Stimulated activated naive CD8-positive, alpha-beta T cell treated with anti-CD3 and anti-CD28 coated beads, Interleukin-15, amount 100 ng/mL, for 72 hours (primary cell): ENCODE data around the gene TEX53.
A peak's percentile ranks its signal among the peaks of the same experiment; 100 is the strongest.

Source experiments
- ATAC-seq: fragments of 150-1000 bp; cut with Tn5 transposase; 2 replicates; pipeline ENCODE4 v1.10.0; 2021; ENCODE audit warnings: mild to moderate bottlenecking, moderate library complexity
- DNase-seq, 2 donors: peaks; one replicate each; pipeline ENCODE4 v3.0.0; 2021 to 2022
- H3K27ac Mint-ChIP-seq, 2 donors: one replicate each; pipeline ENCODE4 v1.8.0; 2022; ENCODE audit warnings: mild to moderate bottlenecking in 2 of 2, mixed read lengths in 2 of 2, moderate library complexity in 2 of 2
- H3K27me3 Mint-ChIP-seq: one replicate; pipeline ENCODE4 v1.8.0; 2022; ENCODE audit warnings: mixed read lengths
- H3K4me1 Mint-ChIP-seq: one replicate; pipeline ENCODE4 v1.8.0; 2022; ENCODE audit warnings: mild to moderate bottlenecking, mixed read lengths
- H3K4me3 Mint-ChIP-seq, 2 donors: one replicate each; pipeline ENCODE4 v1.8.0; 2022; ENCODE audit warnings: mild to moderate bottlenecking in 2 of 2, mixed read lengths in 2 of 2, moderate library complexity in 1 of 2
- H3K9me3 Mint-ChIP-seq, 2 donors: one replicate each; pipeline ENCODE4 v1.8.0; 2022; ENCODE audit warnings: mixed read lengths in 2 of 2

TEX53 gene

DNA sequence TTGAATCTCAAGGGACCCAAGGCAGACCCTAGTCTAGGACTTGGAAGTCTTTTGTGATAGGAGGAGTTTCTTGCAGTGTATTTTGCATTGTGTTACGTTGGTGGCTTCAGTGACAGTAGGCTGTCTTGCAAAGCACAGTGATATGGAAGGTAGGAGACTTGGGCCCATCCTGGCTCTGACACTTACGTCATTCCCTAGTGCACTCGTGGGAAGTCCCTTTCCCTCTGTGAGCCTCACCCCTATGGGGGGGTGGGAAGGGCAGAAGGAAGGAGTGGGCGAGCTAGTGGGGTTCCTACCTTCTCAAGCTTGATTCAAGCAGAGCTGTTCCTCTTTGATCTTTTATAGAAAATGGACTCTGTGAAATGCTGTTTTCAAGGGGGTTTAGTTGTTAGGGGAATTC is 9.2 kb upstream of the TEX53 start:
- Mint-ChIP-seq H3K27ac (no peak overlapping the region), H3K4me1 (peaks cover 27% of the 10 kb centered on the region), H3K4me3 (no peak overlapping the region), H3K9me3 (peaks cover 0 to 7% of the 10 kb centered on the region in 2 donors), H3K27me3 (no peaks in the 10 kb centered on the region)
- DNase-seq = no peak
- peak; percentile 42 for ATAC-seq

DNA sequence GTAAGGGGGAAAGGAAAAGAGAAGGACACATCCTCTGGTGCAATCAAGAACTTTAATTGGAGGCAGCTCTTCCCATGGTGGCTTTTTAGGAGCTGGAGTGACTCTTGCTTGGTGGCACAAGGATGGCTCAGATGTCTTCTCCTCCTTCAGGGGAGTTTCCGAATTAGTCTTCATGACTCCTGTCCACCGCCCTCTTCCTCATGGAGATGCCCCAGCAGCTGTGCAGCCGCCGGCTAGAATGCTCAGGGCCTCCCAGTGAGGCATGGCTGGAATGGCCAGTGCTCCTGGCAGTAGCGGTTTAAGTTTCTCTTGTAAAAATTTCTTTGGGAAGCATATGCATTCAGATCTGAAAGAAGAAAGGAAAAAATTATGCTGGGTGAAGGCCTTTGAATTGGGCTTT is 8.8 kb upstream of the TEX53 start:
- Mint-ChIP-seq H3K4me3 (no peak overlapping the region), H3K27ac (peak overlapping the region in 1 of 2 donors; percentile 83), H3K9me3 (peaks cover 0 to 7% of the 10 kb centered on the region in 2 donors), H3K27me3 (no peaks in the 10 kb centered on the region), H3K4me1 (peaks cover 27% of the 10 kb centered on the region)
- ATAC-seq = no peak
- no peak for DNase-seq

DNA sequence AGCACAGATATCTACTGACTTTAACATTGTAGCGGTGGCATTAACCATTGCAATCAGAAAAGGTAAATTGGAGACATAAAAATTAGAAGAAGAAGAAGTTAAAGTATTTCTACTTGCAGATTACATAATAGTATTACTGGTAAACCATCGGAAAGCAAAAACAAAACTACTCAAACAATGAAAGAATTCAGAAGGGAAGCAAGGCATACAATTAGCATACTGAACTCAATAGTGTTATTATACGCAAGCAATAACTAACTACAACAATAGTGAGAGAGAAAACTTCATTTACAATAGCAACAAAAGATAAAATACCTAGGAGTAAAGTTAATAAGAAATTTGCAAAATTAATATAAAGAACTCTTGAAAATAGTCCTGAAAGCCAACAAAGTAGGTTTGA is 6.6 kb upstream of the TEX53 start:
- ATAC-seq (no peak), DNase-seq (no peak)
- no peaks in the 10 kb centered on the region for H3K27me3 Mint-ChIP-seq
- no peak overlapping the region for H3K4me3 Mint-ChIP-seq
- H3K4me1 Mint-ChIP-seq = peaks cover 27% of the 10 kb centered on the region
- H3K27ac Mint-ChIP-seq = no peak overlapping the region
- no peaks in the 10 kb centered on the region for H3K9me3 Mint-ChIP-seq

DNA sequence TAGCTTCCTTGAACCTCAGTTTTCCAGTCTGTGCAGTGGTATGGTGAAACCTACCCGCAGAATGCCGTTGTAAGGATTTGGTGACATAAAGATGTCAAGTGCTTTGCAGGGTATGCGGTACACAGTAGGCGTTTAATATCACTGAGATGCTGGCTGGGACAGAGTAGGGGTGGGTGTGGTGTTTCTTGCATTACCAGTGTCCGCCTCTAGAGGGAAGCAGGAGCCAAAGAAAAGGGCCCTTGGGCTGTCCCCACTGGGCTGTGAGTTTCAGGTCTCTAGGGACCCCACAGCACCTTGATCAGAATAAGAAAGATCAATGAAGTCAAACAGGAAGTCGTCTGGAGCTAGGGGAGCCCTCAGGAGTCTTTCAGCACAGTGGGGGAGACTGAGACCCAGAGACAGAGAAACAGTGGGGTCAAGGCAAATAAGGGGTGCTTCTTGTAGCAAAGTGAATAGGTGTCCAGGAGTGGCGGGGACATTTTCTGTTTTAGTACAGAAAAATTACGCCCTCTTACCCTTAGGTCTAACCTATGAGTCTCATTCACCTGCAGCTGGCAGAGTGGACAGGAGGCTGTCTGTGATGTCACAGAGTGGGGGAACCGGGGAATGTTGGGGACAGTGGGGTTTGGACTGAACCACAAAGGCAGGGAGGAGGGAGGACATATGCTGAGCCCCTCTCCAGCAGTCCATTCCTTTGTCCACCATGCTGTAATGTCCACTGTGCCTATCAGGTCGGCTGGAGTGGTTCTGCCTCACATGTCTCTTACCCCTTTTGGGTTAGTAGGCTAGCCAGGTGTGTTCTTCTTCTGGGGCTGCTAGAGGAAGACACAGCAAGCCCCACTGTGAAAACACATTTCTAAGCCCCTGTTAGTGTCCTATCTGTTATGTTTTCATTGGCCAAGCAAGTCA is 4.7 kb upstream of the TEX53 start:
- Mint-ChIP-seq H3K9me3 (no peaks in the 10 kb centered on the region), H3K4me1 (peaks cover 20% of the 10 kb centered on the region), H3K27ac (no peak overlapping the region), H3K27me3 (no peaks in the 10 kb centered on the region), H3K4me3 (no peak overlapping the region)
- ATAC-seq (peak; percentile 93), DNase-seq (peak; percentile 69 to 76)

DNA sequence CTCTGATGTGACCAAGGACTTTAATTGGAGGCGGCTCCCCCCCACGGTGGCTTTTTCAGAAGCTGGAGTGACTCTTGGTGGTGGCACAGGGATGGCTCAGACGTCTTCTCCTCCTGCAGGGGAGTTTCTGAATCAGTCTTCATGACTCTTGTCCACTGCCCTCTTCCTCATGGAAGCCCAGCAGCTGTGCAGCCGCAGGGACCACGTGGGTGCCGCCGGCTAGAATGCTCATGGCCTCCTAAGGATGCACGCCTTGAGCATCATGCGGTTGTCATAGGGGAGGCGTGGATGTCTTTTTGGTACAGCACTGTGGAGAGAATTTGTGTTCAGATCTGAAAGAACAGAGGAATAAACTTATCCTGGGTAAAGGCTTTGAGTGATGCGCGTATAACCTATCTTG is 1.3 kb downstream of the TEX53 start:
- Mint-ChIP-seq H3K27me3 (no peaks in the 10 kb centered on the region), H3K27ac (no peak overlapping the region), H3K4me3 (no peak overlapping the region), H3K4me1 (peaks cover 23% of the 10 kb centered on the region), H3K9me3 (no peaks in the 10 kb centered on the region)
- ATAC-seq (no peak), DNase-seq (no peak)

DNA sequence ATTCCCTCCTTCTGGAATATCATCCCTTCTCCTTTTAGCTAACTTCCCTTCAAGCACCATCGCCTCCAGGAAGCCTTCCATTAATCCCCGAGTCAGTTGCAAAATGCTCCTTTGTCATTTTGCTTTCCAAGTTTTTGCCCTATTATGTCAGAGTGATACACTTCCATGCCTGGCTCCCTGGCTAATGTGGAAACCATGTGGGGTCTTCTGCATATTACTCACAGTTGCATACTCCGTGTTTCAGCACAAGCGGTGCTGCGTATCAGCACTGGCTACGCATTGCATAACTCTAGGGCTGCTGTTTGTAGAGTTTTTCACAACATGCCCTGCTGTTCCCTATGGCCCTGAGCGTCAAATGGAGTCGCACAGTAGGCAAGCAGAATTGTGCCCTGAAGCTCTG is 1.9 kb downstream of the TEX53 start:
- no peak overlapping the region for H3K4me3 Mint-ChIP-seq
- H3K9me3 Mint-ChIP-seq = no peaks in the 10 kb centered on the region
- H3K27ac Mint-ChIP-seq = no peak overlapping the region
- DNase-seq (no peak), ATAC-seq (no peak)
- H3K4me1 Mint-ChIP-seq = peaks cover 23% of the 10 kb centered on the region
- H3K27me3 Mint-ChIP-seq = no peaks in the 10 kb centered on the region

DNA sequence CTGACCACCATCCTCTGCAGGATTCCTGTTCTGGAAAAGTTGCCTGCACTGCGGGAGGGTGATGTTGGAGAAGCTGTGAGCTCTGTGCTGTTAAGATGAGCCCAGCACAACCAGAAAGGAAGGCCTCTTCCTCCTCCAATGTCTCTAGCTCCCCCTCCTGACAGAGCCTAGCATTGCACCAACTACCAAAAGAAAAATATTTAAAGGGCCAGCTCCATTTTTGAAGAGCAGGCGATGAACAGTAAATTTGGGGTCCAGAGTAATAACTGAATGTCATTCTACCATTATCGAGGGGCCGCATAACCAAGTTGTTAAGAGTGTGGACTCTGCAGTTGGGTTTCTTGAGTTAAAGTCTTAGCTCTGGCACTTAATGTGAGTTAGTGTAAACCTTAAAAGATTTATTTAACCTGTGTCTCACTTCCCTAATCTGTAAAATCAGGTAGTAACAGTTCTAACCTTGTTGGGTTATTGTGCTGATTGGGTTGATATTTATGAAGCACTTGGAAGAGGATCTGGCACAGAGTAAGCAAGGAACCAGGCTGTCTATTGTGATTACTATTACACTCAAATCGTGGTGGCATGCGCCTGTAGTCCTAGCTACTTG is 3.9 kb downstream of the TEX53 start:
- ATAC-seq = peak; percentile 83
- peak; percentile 77 to 79 for DNase-seq

DNA sequence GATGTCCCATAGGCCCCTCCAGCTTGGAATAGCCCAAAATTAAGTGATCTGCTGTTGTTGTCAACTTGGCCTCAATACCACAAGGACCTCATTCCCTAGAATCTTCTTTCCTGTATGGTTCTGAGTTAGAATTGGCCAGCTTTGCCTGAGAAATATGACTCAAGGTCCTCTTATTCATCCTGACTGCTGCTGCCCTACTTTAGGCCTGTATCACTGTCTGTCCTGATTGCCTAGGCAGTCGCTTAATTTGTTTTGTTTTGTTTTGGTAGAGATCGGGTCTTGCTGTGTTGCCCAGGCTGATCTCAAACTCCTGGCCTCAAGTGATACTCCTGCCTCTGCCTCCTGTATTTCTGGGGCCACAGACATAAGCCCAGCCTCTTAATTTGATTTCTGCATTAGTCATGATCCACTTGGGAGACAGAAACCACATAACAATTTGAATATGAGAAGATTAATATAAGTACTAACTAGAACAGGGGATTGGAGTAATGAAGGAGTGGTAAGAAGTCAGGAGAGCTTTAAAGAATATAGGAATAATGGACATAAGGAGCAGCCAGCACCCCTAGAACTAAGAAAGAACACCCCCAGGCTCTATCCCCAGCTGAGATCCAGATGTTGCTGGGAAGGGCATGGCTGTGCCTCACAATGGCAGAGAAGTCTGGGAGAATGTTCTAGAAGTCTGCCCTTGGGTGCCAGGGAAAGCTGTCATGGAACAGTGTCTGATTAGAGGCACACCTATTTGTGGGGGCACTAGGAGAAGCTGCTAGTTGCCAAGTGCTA is 4.6 kb downstream of the TEX53 start:
- ATAC-seq (peak; percentile 49), DNase-seq (no peak)
- Mint-ChIP-seq H3K27me3 (no peaks in the 10 kb centered on the region), H3K27ac (peak overlapping the region in 1 of 2 donors; percentile 77), H3K9me3 (peaks cover 0 to 4% of the 10 kb centered on the region in 2 donors), H3K4me1 (peaks cover 23% of the 10 kb centered on the region), H3K4me3 (no peak overlapping the region)

More for the DNA sequence above, 3.9 kb downstream of the TEX53 start:
- H3K4me3 Mint-ChIP-seq = no peak overlapping the region
- peaks cover 23% of the 10 kb centered on the region for H3K4me1 Mint-ChIP-seq
- peaks cover 0 to 4% of the 10 kb centered on the region in 2 donors for H3K9me3 Mint-ChIP-seq
- no peak overlapping the region for H3K27ac Mint-ChIP-seq
- no peaks in the 10 kb centered on the region for H3K27me3 Mint-ChIP-seq

DNA sequence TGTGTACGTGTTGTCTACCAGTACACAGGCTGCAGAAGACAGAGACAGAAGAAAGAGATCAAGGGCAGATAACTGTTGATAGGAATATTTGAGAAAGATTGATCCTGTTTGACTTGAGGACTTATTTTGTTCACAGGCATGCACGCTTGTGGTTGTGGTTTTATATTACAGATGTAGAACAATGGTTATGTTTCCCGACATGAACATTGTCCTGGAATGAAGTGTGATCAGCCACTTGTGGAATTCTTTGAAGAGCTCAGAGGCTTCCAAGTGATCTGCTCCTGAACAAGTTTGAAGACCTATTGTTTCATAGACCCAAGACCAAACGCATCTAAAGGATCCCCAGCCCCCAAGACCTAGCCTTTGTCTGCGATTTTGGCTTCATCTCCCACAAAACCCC is 13.7 kb downstream of the TEX53 start:
- peaks cover 7% of the 10 kb centered on the region for H3K4me1 Mint-ChIP-seq
- no peak overlapping the region for H3K27ac Mint-ChIP-seq
- H3K9me3 Mint-ChIP-seq = peaks cover 0 to 4% of the 10 kb centered on the region in 2 donors
- no peaks in the 10 kb centered on the region for H3K27me3 Mint-ChIP-seq
- H3K4me3 Mint-ChIP-seq = no peak overlapping the region
- ATAC-seq (no peak), DNase-seq (no peak)

DNA sequence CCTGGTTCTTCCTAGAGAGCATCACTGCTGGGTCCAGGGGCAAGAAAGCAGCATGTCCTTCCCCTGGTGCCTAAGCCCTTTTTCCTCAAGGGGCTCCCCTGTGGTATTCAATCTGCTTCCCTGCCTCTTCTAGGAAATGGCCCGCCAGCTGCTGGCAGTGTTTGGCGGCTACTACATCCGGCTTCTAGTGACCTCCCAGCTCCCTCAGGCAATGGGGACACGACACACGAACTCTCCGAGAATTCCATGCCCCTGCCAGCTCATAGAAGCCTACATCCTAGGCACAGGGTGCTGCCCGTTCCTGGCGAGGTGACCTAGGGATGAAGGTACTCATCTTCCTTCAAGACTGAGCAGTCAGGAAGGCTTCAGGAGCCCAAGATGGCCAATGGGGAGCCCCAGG is 14.6 kb downstream of the TEX53 start:
- H3K9me3 Mint-ChIP-seq = peaks cover 0 to 4% of the 10 kb centered on the region in 2 donors

DNA sequence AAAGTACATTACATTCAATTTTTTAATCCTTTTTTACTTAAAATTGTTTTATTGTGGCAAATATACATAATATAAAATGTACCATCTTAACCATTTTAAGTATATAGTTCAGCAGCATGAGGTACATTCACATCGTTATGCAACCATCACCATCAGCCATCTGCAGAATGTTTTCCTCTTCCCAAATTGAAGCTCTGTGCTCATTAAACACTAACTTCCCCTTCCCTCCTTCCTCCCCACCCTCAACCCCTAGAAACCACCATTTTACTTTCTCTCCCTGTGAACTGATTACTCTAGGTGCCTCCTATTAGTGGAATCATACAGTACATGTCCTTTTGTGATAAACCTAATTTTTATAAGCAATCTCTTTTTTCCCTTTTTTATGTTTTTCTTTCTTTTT is 15.6 kb downstream of the TEX53 start:
- H3K9me3 Mint-ChIP-seq = peaks cover 0 to 2% of the 10 kb centered on the region in 2 donors
- no peaks in the 10 kb centered on the region for H3K27me3 Mint-ChIP-seq
- H3K4me1 Mint-ChIP-seq = peaks cover 7% of the 10 kb centered on the region
- no peak overlapping the region for H3K4me3 Mint-ChIP-seq
- no peak for ATAC-seq
- DNase-seq = no peak
- H3K27ac Mint-ChIP-seq = peak overlapping the region; percentile 65 to 85

More for the DNA sequence above, 14.6 kb downstream of the TEX53 start:
- DNase-seq (no peak), ATAC-seq (no peak)
- Mint-ChIP-seq H3K27me3 (no peaks in the 10 kb centered on the region), H3K4me1 (peaks cover 7% of the 10 kb centered on the region), H3K4me3 (no peak overlapping the region), H3K27ac (peak overlapping the region; percentile 2 to 31)

DNA sequence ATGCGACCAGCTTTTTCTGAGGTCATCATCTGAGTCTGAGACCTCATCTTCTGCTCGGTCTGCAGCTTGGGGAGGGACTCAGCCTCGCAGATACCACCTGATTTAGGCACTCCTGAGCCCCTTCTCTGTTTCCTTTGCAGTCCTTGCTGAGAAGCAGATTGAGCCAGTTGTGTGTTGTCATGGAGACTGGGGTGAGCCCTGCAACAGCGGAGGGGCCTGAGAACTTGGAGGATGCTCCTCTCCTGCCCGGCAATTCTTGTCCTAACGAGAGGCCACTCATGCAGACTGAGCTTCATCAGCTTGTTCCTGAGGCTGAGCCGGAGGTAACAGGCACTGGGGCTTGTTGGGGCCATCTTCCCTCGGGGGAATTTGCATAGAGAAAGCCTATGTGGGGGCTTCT is 19.2 kb downstream of the TEX53 start:
- peaks cover 7% of the 10 kb centered on the region for H3K4me1 Mint-ChIP-seq
- H3K9me3 Mint-ChIP-seq = no peaks in the 10 kb centered on the region
- no peaks in the 10 kb centered on the region for H3K27me3 Mint-ChIP-seq
- ATAC-seq (no peak), DNase-seq (no peak)
- no peak overlapping the region for H3K4me3 Mint-ChIP-seq
- H3K27ac Mint-ChIP-seq = no peak overlapping the region

DNA sequence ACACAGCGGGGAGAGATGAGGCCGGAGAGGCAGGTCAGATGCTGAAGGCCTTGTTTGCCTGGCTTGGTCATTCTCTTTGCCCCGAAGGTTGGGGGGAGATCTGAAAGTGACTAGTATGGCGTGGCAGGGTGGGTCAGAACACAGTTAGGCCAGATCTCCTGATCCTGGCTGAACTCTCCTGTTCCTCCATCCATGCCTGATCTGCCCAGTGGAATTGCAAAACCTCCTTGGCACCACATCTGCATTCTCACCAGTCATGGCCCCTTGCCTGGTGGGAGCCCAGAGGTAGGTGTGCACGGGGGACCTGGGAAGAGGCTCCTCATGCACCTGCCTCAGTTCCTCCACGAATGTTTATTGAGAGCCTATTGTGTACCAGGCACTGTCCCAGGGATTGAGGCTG is 23.2 kb downstream of the TEX53 start:
- Mint-ChIP-seq H3K4me1 (no peaks in the 10 kb centered on the region), H3K27ac (no peak overlapping the region), H3K4me3 (no peak overlapping the region), H3K9me3 (no peaks in the 10 kb centered on the region), H3K27me3 (no peaks in the 10 kb centered on the region)
- ATAC-seq = no peak
- DNase-seq = no peak

DNA sequence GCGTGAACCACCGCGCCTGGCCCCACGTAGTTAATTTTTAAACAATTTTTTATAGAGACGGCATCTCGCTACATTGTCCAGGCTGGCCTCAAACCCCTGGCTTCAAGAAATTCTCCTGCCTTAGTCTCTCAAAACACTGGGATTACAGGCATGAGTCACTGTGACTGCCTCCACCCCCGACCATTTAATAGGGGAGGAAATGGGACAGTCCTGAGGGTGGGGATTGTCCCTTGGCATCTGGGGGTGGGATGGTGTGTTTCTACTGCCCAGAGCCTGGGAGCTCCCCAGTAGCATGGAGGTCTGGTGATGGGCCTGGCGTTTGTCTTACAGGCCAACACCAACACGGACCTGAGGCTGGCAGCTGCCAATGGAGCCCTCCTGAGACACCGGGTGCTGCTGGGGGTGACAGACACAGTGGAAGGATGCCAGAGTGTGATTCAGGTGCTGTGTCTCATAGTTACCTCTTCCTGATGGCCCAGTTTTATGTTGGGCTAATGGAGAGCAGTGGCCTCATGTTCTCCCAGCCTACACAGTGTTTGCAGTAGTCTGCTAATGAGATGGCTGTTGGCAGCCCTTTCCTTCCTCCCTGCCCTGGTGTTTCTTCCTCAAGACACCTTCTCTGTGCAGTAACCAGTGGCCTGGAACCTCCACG is 24.0 kb downstream of the TEX53 start:
- H3K27ac Mint-ChIP-seq = no peak overlapping the region
- no peak for DNase-seq
- no peak for ATAC-seq
- no peaks in the 10 kb centered on the region for H3K4me1 Mint-ChIP-seq
- H3K27me3 Mint-ChIP-seq = no peaks in the 10 kb centered on the region
- H3K4me3 Mint-ChIP-seq = no peak overlapping the region
- H3K9me3 Mint-ChIP-seq = no peaks in the 10 kb centered on the region

DNA sequence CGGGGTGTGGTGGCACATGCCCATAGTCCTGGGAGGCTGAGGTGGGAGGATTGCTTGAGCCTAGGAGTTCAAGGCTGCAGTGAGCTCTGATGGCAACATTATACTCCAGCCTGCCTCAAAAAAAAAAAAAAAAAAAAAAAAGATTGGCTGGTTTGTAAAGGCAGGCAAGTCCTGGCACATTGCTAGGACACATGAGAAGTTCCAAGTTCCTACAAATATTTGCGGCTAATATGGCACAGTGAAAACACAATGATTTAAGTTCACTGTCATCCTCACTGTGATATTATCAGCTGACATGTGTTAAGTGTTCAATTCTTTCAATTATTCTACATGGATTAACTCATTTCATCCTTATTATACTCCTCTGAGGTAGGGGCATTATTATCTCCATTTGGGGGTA is 26.4 kb downstream of the TEX53 start:
- DNase-seq (no peak), ATAC-seq (no peak)
- H3K27me3 Mint-ChIP-seq = no peaks in the 10 kb centered on the region
- peak overlapping the region in 1 of 2 donors; percentile 48 for H3K27ac Mint-ChIP-seq
- H3K4me1 Mint-ChIP-seq = no peaks in the 10 kb centered on the region
- no peak overlapping the region for H3K4me3 Mint-ChIP-seq
- no peaks in the 10 kb centered on the region for H3K9me3 Mint-ChIP-seq
